ENCODE measurements around the gene GIPC1.

GIPC1 gene

DNA sequence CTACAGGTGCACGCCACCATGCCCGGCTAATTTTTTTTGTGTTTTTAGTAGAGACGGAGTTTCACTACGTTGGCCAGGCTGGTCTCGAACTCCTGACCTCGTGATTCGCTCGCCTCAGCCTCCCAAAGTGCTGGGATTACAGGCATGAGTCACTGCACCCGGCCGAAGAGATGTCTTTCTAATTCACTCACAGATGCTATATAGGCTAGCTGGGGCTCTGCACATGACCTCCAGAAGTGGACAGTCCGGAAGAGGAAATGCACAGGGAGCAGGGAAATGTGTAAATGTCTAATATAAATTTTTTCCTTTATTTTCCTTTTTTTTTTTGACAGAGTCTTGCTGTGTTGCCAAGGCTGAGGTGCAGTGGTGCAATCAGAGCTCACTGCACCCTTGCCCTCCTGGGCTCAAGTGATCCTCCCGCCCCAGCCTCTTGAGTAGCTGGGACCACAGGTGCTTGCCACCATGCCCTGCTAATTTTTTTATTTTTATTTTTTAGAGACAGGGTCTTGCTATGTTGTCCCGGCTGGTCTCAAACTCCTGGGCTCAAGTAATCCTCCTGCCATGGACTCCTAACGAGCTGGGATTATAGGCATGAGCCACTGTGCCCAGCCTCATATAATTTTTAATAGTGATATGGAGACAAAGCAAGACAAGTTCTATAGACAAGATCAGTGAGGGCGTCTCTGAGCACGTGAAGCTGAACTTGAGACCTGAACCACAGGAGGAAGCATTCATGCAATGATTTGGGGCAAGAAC lies 8.4 kb downstream of the GIPC1 start:
- DNase-seq, result no peak

- no peak for DNase-seq
Measured at GRCh38 chr19:14482172-14482941, 13.6 kb downstream of the GIPC1 start.

DNA sequence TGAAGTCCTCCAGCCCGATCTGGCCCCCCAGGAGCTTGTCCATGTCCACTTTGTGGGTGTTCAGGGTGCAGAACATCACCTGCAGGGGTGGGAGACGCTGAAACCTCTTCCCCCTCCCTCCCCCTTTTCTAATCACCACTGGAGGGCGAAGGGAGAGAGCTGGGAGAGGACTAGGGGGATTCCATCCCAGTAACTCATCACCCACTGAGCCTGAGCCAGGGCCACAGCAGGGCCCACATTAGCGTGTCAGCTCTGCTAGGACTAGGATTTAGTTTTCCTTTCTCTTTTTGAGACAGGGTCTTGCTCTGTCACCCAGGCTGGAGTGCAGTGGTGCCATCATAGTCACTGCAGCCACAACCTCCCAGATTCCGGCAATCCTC lies 15.2 kb downstream of the GIPC1 start:
- no peak for DNase-seq

- DNase-seq, result peak; percentile 52
Measured at GRCh38 chr19:14479975-14480699, 15.8 kb downstream of the GIPC1 start.

DNA sequence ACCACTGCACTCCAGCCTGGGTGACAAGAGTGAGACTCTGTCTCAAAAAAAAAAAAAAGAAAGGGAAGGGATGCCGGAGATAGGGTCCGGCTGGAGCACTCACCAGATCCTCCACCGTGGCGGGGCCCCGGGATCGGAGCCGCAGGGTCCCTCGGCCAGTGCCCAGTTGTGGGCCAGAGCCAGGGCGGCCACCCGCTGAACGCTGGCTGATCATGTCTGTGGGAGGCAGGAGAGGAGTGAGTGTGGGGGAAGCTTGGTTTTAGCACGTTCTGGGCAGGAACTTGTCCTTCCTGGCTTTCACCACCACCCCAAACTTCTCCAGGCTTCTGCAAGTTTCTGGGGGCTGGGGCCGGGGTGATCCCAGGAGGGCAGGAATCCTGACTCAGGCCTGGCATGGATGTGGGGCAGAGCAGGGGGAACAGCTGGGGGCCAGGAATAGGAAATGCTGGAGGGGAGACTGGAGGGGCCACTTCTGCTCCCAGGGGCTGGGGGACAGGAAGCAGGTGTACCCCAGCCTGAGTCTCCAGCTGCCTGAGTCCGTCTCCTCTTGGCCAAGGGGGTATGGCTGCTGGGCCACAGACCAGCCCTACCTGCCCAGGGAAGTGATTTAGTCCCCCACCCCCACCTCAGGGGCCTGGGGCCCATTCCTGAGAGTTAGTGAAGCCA lies 16.5 kb downstream of the GIPC1 start:
- DNase-seq, result no peak

- no peak for DNase-seq
Measured at GRCh38 chr19:14478113-14478545, 17.8 kb downstream of the GIPC1 start.

DNA sequence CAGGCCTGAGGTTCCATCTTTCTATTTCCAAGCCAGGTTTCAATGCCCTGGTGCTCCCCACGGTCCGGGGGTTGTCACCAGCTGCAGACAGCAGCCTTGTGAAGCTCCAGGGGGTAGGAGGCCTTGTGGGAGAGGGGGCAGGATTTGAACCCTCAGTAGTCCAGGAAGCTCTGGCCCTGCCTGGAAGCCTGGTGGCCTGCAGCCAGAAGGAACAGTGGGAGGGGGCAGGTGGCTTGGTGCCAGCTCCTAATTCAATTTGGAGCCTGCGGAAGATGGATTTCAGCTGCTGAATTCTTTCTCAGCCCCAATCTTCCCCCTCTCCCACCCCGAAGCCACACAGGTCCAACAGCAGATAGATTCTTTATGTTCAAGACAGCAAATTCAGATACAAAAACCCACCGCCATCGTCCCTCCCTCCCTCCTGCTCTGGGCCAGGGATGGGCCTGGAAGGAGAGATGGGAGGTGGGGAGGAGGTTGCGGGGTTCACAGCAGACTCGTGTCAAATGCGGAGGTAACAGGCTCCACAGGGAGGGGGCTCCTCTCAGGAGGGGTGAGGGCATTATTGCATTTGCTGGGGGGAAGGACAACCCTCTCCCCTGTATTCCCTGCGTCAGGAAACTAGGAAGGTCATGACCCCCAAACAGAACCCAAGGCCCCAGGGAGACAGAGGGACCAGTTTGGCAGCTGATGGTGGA lies 18.4 kb downstream of the GIPC1 start:
- DNase-seq, result no peak

GRCh38 chr19:14476673-14477401 lies 19.1 kb downstream of the GIPC1 start:
- no peak for DNase-seq

DNA sequence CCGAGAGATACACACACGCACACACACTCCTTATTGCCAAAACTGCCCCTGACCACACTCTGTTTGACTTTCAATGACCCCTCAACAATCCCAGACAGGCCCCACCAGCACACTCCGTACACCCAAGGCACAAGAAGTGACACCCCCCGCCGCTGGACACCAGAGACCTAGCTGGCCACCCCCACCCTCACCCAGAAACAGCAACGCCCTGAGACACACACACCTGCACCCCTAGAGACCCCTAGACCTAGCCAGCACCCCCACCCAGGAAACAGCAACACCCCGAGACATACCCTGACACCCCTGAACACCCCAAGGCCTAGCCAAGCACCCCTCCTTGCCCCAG lies 19.6 kb downstream of the GIPC1 start:
- no peak for DNase-seq

GRCh38 chr19:14475251-14476073 lies 20.5 kb downstream of the GIPC1 start, which contains the start of gene PTGER1:
Gene PTGER1, minus strand, starts transcription at chr19:14475354. Its CDS starts 1,034 bp downstream, at chr19:14474320.
- DNase-seq, result no peak

DNA sequence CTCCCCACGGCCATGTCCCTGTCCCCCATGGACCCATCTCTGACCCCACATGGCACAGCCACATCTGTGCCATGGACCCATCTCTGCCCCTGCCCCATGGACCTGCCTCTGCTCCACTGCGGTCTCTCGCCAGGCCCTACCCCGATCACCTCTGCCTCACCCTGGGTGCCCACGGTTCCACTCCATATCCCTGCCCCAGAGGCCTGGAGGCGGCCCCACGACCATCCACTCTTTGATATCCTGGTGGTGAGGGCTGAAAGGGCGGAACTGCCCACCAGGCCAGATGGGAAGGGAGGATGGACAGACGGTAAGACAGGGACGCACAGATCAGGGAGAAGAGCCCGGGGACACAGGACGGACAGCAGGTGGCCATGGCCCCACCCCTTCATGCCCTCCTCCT lies 21.1 kb downstream of the GIPC1 start:
- DNase-seq, result no peak

- DNase-seq, result no peak
Measured at GRCh38 chr19:14473978-14474578, 21.8 kb downstream of the GIPC1 start.

DNA sequence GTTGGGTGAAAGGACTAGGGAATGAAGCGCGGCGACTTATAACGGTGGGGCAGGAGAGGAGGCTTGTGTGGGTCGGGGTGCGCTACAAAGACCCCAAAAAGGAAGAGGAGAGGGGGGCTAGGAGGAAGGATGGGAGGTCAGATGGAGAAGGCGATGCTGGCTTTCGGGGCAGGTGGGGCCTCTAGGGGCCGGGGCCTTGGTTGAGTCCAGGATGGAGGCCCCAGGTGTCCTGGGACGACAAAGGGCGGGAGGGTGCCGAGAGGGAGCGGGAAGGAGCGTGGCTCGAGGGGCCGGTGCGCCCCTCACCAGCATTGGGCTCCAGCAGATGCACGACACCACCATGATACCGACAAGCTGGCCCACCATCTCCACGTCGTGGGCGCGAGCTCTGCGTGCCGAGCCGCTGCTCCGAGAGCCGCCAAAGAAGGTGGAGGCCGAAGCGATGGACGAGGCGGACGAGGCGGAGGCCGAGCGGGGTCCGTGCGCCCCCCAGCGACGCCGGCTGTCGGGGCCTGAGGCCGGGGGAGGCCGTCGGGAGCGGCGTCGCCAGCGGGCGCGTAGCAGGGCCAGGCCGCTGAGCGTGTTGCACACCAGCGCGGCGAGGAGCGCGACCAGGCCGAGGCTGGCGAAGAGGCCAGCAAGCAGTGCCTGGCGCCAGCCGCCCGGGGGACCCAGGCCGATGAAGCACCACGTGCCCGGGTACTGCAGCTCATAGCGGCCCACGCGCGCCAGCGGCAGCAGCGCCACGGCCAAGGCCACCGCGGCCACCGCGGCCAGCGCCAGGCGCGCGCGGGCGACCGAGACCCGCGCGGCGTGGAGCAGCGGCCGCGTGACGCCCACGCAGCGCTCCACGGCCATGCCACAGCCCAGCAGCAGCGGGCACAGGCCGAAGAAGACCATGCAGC lies 22.6 kb downstream of the GIPC1 start:
- no peak for DNase-seq

- DNase-seq, result peak; percentile 78
Measured at GRCh38 chr19:14472202-14472938, 23.6 kb downstream of the GIPC1 start.

- no peak for DNase-seq
Measured at GRCh38 chr19:14471436-14472187, 24.3 kb downstream of the GIPC1 start.

DNA sequence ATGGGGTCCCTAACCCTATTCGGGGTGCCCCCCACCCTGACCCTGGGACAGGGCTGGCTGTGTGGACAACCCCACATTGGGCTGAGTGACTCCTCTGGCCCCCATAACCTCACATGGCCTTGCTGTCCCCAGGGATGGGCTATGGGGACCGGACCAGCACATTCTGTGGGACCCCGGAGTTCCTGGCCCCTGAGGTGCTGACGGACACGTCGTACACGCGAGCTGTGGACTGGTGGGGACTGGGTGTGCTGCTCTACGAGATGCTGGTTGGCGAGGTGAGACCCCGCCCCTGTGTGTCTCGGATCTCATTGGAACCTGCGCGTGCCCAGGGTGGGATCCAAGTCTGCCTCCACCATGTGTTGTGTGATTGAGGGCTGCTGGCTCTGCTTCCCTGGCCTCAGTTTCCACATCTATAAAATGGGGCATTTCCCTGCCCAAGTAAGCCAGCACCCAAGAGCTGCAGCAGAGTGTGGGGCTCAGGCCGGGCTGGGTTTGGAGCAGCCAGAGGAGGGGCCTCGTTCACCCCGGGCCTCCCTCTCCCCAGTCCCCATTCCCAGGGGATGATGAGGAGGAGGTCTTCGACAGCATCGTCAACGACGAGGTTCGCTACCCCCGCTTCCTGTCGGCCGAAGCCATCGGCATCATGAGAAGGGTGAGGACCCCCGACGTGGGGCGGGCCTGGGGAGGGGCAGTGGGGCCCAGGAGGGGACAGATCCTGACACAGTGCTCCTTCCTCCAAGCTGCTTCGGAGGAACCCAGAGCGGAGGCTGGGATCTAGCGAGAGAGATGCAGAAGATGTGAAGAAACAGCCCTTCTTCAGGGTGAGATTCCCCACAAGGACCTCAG lies 25.7 kb downstream of the GIPC1 start:
- no peak for DNase-seq

- no peak for DNase-seq
Measured at GRCh38 chr19:14467816-14468215, 28.1 kb downstream of the GIPC1 start.

Data from activated CD4-positive, alpha-beta T cell treated with anti-CD3 and anti-CD28 coated beads for 1 hour (primary cell).